Measurements from ENCODE around the gene FEM1A. TPM values are rescaled to one million over a fixed set of nuclear protein-coding genes. Genes with fewer than 3 reads are reported as not detected.

Gene FEM1A
- total and polyA plus RNA-seq, 2 of the 13 experiments (the other 11 are each of a cell fraction or from before 2014, with no cell fraction given), result 3.2 to 10.8 TPM

DNA sequence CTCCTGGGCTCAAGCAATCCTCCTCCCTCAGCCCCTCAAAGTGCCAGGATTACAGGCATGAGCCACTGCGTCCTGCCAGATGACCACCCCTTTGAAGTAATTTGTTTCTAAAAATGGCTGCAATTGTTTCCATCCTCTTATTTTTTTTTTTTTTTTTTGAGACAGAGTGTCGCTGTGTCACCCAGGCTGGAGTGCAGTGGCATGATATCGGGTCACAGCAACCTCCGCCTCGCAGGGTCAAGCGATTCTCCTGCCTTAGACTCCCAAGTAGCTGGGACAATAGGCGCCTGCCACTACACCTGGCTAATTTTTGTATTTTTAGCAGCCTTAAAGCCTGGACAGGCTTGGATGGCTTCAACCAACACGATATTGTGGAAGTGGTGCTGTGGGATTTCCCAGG lies 45.5 kb upstream of the FEM1A start (continued):
- TF ChIP-seq, protein P1, sequence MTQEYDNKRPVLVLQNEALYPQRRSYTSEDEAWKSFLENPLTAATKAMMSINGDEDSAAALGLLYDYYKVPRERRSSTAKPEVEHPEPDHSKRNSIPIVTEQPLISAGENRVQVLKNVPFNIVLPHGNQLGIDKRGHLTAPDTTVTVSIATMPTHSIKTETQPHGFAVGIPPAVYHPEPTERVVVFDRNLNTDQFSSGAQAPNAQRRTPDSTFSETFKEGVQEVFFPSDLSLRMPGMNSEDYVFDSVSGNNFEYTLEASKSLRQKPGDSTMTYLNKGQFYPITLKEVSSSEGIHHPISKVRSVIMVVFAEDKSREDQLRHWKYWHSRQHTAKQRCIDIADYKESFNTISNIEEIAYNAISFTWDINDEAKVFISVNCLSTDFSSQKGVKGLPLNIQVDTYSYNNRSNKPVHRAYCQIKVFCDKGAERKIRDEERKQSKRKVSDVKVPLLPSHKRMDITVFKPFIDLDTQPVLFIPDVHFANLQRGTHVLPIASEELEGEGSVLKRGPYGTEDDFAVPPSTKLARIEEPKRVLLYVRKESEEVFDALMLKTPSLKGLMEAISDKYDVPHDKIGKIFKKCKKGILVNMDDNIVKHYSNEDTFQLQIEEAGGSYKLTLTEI (CRISPR knock-in tag; conservative IDR thresholded peaks at IDR 0.05), result no peak

DNA sequence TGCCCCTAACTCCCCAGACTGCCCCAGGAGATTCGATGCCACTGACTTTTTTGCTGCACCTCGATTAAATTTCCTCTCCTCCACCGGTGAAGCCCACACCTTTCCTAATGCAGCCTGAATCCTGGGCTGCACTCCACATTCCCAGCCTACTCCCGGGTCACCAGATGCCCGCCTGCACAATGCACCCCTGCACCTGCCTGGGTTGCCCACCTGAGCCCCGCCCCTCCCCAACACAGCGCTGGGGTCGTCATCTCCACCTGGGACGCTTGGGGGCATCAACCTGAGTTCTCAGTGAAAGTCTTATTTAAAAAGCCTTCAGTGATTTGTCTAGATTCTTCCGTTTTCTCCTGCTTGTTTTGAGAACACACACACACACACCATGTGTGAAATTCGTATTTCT lies 43.3 kb upstream of the FEM1A start:
- no peak overlapping the region for H3K4me2 ChIP-seq (ENCODE audit: low read depth, low read length)
- no peak for ATAC-seq
- H3K79me2 ChIP-seq (ENCODE audit: insufficient read depth, low read length), result no peaks in the 10 kb centered on the region
- WGBS (ENCODE audit: low lambda C conversion rate), result 15% methylated on average over 11 of the region's 11 CpGs
- ChIA-PET POLR2A (no interaction called here), CTCF (ENCODE audit: low intra/inter-chr PET ratio, low total read pairs) (no interaction called here)
- DNase-seq (ENCODE audit: low spot score), result no peak
- no peak overlapping the region for H3K4me3 ChIP-seq (replicated peaks in 1 of 3; ENCODE audit: insufficient read depth in 1 of 3, low read depth in 2 of 3, low read length in 3 of 3)
- in situ Hi-C loops (cut with HindIII; ENCODE audit: extremely low pct_ligation_motif_present, low pct_unique_long_range_greater_than_20kb) (no loop called here), intact Hi-C loops (cut with micrococcal nuclease; ENCODE audit: unreplicated experiment) (no loop called here)
- H3K27ac ChIP-seq (ENCODE audit: extremely low read length, insufficient read depth, low read length), result no peak overlapping the region
- BruUV-seq (replicated peaks), result no TSS peak
- H3K27me3 ChIP-seq (ENCODE audit: control insufficient read depth in 1 of 2, insufficient read depth in 2 of 2, low read length in 2 of 2), result peaks cover 0 to 33% of the 10 kb centered on the region in 2 experiments; a peak in 4 of 5 replicates
- TF ChIP-seq, protein P2, sequence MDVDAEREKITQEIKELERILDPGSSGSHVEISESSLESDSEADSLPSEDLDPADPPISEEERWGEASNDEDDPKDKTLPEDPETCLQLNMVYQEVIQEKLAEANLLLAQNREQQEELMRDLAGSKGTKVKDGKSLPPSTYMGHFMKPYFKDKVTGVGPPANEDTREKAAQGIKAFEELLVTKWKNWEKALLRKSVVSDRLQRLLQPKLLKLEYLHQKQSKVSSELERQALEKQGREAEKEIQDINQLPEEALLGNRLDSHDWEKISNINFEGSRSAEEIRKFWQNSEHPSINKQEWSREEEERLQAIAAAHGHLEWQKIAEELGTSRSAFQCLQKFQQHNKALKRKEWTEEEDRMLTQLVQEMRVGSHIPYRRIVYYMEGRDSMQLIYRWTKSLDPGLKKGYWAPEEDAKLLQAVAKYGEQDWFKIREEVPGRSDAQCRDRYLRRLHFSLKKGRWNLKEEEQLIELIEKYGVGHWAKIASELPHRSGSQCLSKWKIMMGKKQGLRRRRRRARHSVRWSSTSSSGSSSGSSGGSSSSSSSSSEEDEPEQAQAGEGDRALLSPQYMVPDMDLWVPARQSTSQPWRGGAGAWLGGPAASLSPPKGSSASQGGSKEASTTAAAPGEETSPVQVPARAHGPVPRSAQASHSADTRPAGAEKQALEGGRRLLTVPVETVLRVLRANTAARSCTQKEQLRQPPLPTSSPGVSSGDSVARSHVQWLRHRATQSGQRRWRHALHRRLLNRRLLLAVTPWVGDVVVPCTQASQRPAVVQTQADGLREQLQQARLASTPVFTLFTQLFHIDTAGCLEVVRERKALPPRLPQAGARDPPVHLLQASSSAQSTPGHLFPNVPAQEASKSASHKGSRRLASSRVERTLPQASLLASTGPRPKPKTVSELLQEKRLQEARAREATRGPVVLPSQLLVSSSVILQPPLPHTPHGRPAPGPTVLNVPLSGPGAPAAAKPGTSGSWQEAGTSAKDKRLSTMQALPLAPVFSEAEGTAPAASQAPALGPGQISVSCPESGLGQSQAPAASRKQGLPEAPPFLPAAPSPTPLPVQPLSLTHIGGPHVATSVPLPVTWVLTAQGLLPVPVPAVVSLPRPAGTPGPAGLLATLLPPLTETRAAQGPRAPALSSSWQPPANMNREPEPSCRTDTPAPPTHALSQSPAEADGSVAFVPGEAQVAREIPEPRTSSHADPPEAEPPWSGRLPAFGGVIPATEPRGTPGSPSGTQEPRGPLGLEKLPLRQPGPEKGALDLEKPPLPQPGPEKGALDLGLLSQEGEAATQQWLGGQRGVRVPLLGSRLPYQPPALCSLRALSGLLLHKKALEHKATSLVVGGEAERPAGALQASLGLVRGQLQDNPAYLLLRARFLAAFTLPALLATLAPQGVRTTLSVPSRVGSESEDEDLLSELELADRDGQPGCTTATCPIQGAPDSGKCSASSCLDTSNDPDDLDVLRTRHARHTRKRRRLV (CRISPR knock-in tag; IDR thresholded peaks at IDR 0.05), result no peak
- TF ChIP-seq CBX1 (IDR thresholded peaks at IDR 0.05; ENCODE audit: low read depth) (no peak), BHLHE40 (IDR thresholded peaks at IDR 0.05; ENCODE audit: low read length) (no peak), KAT8 (CRISPR knock-in tag; IDR thresholded peaks at IDR 0.05) (no peak), PTBP1 (IDR thresholded peaks at IDR 0.05; ENCODE audit: low read depth, low read length, poor library complexity, severe bottlenecking) (no peak), MIXL1 (CRISPR knock-in tag; IDR thresholded peaks at IDR 0.05) (no peak), KLF13 (CRISPR knock-in tag; IDR thresholded peaks at IDR 0.05) (no peak), TAF1 (CRISPR knock-in tag; IDR thresholded peaks at IDR 0.05) (no peak)
- TF ChIP-seq, protein P3, sequence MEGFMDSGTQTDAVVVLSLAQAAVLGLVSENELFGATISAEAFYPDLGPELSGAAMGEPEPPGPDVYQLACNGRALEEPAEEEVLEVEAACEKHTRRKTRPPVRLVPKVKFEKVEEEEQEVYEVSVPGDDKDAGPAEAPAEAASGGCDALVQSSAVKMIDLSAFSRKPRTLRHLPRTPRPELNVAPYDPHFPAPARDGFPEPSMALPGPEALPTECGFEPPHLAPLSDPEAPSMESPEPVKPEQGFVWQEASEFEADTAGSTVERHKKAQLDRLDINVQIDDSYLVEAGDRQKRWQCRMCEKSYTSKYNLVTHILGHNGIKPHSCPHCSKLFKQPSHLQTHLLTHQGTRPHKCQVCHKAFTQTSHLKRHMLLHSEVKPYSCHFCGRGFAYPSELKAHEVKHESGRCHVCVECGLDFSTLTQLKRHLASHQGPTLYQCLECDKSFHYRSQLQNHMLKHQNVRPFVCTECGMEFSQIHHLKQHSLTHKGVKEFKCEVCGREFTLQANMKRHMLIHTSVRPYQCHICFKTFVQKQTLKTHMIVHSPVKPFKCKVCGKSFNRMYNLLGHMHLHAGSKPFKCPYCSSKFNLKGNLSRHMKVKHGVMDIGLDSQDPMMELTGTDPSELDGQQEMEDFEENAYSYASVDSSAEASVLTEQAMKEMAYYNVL (CRISPR knock-in tag; IDR thresholded peaks at IDR 0.05; ENCODE audit: borderline replicate concordance), result no peak
- TF ChIP-seq, protein P4, sequence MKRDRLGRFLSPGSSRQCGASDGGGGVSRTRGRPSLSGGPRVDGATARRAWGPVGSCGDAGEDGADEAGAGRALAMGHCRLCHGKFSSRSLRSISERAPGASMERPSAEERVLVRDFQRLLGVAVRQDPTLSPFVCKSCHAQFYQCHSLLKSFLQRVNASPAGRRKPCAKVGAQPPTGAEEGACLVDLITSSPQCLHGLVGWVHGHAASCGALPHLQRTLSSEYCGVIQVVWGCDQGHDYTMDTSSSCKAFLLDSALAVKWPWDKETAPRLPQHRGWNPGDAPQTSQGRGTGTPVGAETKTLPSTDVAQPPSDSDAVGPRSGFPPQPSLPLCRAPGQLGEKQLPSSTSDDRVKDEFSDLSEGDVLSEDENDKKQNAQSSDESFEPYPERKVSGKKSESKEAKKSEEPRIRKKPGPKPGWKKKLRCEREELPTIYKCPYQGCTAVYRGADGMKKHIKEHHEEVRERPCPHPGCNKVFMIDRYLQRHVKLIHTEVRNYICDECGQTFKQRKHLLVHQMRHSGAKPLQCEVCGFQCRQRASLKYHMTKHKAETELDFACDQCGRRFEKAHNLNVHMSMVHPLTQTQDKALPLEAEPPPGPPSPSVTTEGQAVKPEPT (CRISPR knock-in tag; IDR thresholded peaks at IDR 0.05; ENCODE audit: low read depth), result no peak
- TF ChIP-seq, protein P5, sequence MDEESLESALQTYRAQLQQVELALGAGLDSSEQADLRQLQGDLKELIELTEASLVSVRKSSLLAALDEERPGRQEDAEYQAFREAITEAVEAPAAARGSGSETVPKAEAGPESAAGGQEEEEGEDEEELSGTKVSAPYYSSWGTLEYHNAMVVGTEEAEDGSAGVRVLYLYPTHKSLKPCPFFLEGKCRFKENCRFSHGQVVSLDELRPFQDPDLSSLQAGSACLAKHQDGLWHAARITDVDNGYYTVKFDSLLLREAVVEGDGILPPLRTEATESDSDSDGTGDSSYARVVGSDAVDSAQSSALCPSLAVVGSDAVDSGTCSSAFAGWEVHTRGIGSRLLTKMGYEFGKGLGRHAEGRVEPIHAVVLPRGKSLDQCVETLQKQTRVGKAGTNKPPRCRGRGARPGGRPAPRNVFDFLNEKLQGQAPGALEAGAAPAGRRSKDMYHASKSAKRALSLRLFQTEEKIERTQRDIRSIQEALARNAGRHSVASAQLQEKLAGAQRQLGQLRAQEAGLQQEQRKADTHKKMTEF (CRISPR knock-in tag; IDR thresholded peaks at IDR 0.05), result no peak
- H3K9me3 ChIP-seq (ENCODE audit: low read length), result no peaks in the 10 kb centered on the region
- FAIRE-seq, result no peak
- peaks cover 21% of the 10 kb centered on the region for H3K4me1 ChIP-seq (ENCODE audit: insufficient read depth, low read length)
- H3K36me3 ChIP-seq (replicated peaks in 1 of 2; ENCODE audit: control insufficient read depth in 1 of 2, insufficient read depth in 2 of 2, low read length in 2 of 2), result no peaks in the 10 kb centered on the region
- H2AFZ ChIP-seq (ENCODE audit: low read length), result no peak overlapping the region
- H3K9ac ChIP-seq (ENCODE audit: insufficient read depth, low read depth, low read length), result no peak overlapping the region
- no peaks in the 10 kb centered on the region for H4K20me1 ChIP-seq (ENCODE audit: insufficient read depth, low read length)
